COR-L47 (cell line): Measurements from ENCODE around the gene TBX2.

Source experiments
- DNase-seq: peaks from one replicate; lab custom pipeline; 2025; lab: John Stamatoyannopoulos, UW

TBX2 gene

GRCh38 chr17:61454381-61455323 lies 55.0 kb downstream of the TBX2 start:
- no peak for DNase-seq

DNA sequence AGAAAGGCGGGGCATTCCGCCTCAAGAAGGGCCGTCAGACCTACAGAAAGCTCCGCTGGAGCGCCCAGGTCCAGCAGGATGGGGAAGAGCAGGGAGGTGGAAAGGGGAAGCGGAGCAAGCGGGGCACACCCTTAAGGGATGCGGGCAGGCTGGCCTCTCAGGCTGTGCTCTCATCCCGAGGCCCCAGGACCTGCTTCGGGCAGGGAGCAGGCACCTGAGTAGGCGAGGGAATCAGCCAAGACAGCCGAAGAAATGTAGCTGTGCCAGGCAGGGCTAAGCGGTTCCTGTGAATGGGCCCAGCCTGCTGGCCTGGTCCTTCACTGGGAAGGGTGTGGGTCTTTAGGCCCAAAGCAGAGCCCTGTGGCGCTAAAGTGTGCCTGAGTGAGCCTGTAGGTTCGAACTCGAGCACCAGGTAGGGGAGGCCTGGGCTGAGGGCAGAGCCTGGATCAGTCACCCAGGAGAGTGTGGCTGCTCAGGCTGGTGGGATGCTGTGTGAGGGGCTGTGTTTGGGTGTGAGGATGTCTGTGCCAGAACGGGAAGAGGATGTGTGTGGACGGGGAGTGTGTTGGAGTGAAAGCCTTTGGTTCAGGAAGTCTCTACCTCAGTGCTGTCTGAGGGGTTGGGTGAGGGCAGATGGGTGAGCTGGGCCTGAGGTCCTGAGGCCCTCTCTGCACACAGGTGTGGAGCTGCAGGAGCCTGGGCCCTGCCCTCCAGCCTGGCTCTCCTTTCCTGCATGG lies 55.8 kb downstream of the TBX2 start:
- no peak for DNase-seq

DNA sequence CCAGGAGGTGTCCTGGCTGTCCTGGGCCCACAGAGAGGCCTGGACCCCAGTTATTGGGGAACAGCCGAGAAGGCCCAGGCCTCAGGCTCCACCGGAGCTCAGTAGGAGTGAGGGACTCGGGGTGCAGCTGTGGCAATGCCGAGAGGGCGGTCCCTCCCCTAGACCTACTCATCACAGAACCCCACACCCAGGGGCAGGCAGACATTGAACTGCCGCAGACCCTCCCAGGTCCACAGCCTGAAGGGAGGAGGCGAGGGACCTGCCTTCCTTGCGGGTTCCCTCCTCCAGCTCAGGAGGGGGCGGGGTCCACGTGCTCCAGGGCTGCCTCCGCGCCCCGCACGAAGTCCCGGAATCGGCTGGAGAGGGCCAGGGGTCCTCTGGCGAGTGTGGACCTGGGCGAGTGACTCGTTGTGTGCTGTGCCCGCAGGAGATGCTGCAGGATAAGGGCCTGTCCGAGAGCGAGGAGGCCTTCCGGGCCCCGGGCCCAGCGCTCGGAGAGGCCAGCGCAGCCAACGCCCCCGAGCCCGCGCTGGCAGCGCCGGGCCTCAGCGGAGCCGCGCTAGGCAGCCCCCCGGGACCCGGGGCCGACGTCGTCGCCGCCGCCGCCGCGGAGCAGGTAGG lies 56.5 kb downstream of the TBX2 start:
- no peak for DNase-seq

- no peak for DNase-seq
Measured at GRCh38 chr17:61456688-61457225, 57.1 kb downstream of the TBX2 start.

DNA sequence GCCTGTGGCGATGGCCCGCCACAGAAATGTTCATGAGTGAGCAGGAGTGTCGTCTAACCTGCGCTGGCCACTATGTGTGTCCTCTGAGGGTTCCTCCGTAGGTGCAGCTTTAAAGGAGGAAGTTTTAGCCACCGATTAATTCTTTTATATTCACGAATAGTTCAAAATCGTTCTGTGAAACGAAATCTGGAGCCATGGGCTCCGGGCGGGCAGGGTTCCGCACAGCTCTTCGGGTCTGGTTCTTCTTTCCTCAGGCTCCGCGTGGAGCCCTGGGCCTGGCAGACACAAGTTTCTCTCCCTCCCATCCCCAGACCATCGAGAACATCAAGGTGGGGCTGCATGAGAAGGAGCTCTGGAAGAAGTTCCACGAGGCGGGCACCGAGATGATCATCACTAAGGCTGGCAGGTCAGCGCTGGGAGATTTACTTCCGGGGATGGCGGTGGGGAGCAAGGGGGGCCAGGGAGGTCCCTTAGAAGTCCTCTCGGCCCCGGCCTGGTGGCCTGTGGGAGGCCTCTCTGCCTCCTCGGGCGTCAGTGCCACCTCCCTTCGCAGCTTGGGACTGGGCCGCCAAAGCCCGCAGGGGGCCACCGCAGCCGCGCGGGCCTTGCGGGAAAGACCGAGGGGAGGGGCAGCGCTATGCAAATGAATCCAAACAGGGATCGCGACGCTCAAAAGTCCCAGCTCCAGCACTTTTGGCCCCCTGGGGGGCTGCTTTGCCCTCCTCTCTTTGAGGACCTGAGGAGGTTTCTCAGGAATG lies 57.8 kb downstream of the TBX2 start:
- no peak for DNase-seq

GRCh38 chr17:61458000-61458399 lies 58.4 kb downstream of the TBX2 start:
- DNase-seq: no peak

DNA sequence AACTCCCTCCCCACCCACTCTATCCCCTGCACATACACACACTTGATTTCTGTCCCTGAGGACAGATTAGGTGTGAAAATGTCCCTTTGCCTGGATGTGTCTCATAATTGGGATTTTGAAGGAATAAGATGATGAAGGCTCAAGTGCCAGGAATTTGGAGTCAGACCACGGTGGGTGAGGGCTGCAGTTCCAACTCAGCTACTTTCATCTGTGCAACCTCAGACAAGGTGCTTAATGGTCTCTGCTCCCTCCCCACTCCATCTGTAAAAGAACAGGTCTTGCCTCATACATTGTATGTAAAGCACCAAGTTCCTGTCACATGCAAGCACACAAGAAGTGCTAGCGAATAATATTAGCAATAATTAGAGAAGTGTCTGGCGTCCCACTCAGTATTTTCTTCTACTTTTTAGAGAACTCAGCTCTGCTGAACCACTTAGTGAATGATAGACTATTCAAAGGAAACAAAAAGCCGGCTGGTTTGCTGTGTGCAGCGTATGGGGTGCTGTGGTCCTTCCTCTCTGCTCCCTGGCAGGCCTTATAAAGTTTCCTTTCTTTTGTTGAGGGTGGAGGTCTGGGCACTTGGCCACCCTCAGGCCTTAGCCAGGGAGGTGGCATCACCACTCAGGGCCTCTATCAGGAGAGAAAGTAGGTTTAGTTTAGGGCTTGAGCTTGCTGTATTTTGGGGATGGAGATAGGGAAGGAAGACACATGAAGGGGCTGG lies 58.9 kb downstream of the TBX2 start:
- no peak for DNase-seq
